ENCODE results near the gene CASP1.
"Not testable (repeated sequence)": the region's sequence is repeated elsewhere in the genome, so short reads cannot be mapped to it uniquely, and the experiment has no call there.

CASP1 gene

GRCh38 chr11:105040703-105041102 lies 5.8 kb upstream of the CASP1 start:
- no peak for TF ChIP-seq ZFX (IDR thresholded peaks at IDR 0.05; ENCODE audit: borderline replicate concordance)
- TF ChIP-seq, protein P1, sequence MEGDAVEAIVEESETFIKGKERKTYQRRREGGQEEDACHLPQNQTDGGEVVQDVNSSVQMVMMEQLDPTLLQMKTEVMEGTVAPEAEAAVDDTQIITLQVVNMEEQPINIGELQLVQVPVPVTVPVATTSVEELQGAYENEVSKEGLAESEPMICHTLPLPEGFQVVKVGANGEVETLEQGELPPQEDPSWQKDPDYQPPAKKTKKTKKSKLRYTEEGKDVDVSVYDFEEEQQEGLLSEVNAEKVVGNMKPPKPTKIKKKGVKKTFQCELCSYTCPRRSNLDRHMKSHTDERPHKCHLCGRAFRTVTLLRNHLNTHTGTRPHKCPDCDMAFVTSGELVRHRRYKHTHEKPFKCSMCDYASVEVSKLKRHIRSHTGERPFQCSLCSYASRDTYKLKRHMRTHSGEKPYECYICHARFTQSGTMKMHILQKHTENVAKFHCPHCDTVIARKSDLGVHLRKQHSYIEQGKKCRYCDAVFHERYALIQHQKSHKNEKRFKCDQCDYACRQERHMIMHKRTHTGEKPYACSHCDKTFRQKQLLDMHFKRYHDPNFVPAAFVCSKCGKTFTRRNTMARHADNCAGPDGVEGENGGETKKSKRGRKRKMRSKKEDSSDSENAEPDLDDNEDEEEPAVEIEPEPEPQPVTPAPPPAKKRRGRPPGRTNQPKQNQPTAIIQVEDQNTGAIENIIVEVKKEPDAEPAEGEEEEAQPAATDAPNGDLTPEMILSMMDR (IDR thresholded peaks at IDR 0.05) = no peak
- H3K27ac ChIP-seq = no peak overlapping the region

DNA sequence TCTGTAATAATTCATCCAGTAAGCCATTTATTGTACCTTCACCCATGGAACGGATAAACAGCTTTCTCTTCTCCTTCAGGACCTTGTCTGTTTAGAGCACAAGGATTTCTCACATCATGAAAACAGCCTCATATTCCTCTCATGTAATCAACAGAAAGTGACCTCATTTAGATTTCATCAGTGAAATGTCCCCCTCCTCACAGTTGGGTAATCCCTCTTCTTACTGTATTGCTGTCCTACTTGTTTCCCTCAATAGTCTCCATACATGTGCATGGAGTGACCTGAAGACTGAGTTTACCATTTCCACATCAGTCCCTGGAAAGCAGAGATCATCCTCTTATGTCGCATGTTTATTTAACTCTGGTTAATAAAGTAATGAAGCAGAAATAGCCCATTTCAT lies 556 bp downstream of the CASP1 start:
- H3K27ac ChIP-seq = not testable (repeated sequence)

GRCh38 chr11:105033781-105034180 lies 1.2 kb downstream of the CASP1 start:
- TF ChIP-seq ZFX (IDR thresholded peaks at IDR 0.05; ENCODE audit: borderline replicate concordance) = no peak
- TF ChIP-seq, protein P1 (IDR thresholded peaks at IDR 0.05) = no peak
- H3K27ac ChIP-seq = no peak overlapping the region

GRCh38 chr11:105033343-105033742 lies 1.6 kb downstream of the CASP1 start:
- no peak overlapping the region for H3K27ac ChIP-seq
- TF ChIP-seq, protein P1 (IDR thresholded peaks at IDR 0.05) = no peak

- TF ChIP-seq ZFX (IDR thresholded peaks at IDR 0.05; ENCODE audit: borderline replicate concordance) = no peak
- TF ChIP-seq, protein P1 (IDR thresholded peaks at IDR 0.05) = no peak
- H3K27ac ChIP-seq = no peak overlapping the region
These were observed 2.4 kb downstream of the CASP1 start for GRCh38 chr11:105032495-105032894.

- H3K27ac ChIP-seq = no peak overlapping the region
- TF ChIP-seq ZFX (IDR thresholded peaks at IDR 0.05; ENCODE audit: borderline replicate concordance) = no peak
- TF ChIP-seq, protein P1 (IDR thresholded peaks at IDR 0.05) = no peak
These were observed 7.3 kb downstream of the CASP1 start for GRCh38 chr11:105027678-105028077.

DNA sequence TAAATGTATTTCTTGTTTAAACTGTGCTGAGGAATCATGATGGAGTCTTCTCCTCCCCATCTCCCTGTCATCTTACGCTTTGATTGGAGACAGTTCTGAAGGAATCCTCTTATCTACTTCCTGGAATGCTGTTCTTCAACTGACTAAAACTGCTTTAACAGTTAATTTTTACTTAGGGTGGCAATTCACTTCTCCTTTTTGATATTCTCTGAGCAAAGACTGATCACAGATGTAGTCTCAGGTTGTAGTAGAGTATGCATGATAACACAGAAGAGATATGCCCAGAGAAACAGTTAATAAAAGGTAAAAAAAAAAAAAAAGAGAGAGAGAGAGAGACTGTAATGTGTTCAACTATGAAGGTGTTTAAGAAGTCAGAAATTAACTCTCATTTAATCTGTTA lies 10.6 kb downstream of the CASP1 start:
- TF ChIP-seq, protein P1 (IDR thresholded peaks at IDR 0.05) = no peak
- TF ChIP-seq ZFX (IDR thresholded peaks at IDR 0.05; ENCODE audit: borderline replicate concordance) = no peak
- no peak overlapping the region for H3K27ac ChIP-seq

DNA sequence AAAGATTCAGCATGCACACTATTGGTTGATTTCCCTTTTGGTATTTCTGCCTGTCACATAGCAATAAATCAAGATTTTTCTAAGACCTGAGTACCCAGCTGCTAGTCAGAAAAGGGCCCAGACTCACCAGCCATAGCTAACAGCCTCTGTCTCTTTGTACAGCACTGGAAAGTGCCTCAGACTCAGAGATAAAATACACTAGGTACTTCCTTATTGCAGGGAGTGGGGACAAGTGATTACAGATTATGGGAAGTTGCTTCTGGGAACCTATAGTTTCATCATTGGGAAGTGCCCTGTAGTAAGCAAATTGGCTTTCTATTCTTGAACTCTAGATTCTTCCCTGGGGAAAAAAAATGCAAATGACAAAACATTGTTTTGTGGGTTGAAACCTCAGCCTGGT lies 11.9 kb downstream of the CASP1 start, which contains the start of gene CASP5:
Gene CASP5 (minus strand): TSS at position 166 of the 400 bp plus-strand sequence. CDS start 32 bp downstream, at position 134.
- TF ChIP-seq ZFX (IDR thresholded peaks at IDR 0.05; ENCODE audit: borderline replicate concordance) = no peak
- TF ChIP-seq, protein P1 (IDR thresholded peaks at IDR 0.05) = no peak
- H3K27ac ChIP-seq = no peak within 1 kb of the TSS
